Measurements from ENCODE around the gene BCAS1.

DNA sequence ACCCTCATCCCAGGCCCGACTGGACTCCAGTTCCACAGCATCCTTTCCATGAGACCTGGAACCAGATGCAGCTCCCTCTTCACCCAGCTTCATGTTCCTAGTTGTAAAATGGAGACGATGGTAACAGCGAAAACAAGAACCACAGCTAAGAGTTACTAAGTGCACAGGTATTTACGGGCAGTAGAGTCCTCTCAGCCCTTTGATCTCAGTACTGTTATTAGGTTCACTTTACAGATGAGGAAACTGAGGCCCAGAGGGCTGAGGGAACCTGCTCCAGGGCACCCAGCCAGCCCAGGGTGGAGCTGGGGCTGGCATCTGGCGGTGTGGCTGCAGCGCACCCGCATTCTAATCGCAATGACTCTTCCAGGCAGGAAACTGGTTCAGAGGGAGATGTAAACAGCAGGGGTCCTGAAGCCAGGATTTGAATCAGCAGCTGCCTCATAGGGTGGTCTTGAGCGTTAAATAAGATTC lies 858 bp downstream of the BCAS1 start:
- TF ChIP-seq CTCF (IDR thresholded peaks at IDR 0.05; ENCODE audit: borderline replicate concordance, extremely low read depth, low read length, poor library complexity, severe bottlenecking) (no peak), EZH2 (IDR thresholded peaks at IDR 0.05; ENCODE audit: borderline replicate concordance, low read depth, low read length, severe bottlenecking) (no peak)

Data from DND-41 (cell line).